ENCODE measurements around the gene RNF141.

The RNF141 gene

DNA sequence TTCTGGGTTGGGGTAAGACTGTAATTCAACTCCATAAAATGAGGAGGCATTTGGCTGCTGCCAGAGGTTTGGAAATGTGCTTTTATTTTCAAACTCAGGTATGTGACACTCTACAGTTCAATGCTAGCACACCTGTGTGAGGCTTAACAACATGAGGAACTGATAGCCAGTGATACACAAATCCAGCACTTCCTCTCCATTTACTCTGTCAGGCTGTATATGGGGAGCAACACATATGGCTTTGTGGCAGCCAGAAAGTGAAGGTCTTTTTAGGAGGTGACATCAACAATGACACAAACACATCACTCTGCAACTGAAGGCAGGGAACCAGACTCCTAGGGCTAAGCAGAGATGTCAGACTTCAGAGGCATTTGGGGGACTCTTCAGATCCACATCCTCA, 32.0 kb upstream of the RNF141 start:
- no peak overlapping the region for H2AFZ ChIP-seq (ENCODE audit: low read length)

DNA sequence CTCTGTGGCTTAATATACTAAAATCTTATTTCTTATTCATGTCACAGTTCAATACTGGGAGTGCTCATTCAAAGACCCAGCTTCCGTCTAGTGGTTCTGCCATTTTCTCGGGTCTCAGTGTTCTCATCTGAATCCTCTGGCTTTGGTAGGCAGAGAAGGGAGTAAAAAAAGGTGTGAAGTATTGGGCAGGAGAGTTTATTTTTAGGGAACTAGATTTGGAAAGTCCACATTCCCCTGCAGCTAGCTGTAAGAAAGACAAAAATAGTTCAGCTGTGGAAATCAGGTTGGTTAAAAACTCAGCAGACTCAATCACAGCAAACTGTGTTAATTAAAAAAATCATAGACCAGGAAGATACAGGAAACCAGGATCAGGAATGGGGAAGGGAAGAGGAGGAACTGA, 31.5 kb upstream of the RNF141 start:
- Histone ChIP-seq H3K9ac (ENCODE audit: low read depth, low read length, poor library complexity) (no peak overlapping the region), H3K36me3 (replicated peaks in 1 of 2; ENCODE audit: control insufficient read depth in 2 of 2, insufficient read depth in 2 of 2, low read length in 2 of 2) (no peaks in the 10 kb centered on the region), H3K79me1 (ENCODE audit: low read depth, low read length) (no peaks in the 10 kb centered on the region), H3K27ac (replicated peaks; ENCODE audit: low read length) (no peak overlapping the region), H2BK120ac (ENCODE audit: low read depth, low read length) (no peak overlapping the region), H4K91ac (ENCODE audit: low read depth, low read length, poor library complexity) (no peak overlapping the region), H3K4me2 (ENCODE audit: insufficient read depth, low read length, poor library complexity, severe bottlenecking) (no peak overlapping the region), H3K4me1 (ENCODE audit: control insufficient read depth in 2 of 2, insufficient read depth in 1 of 2, low read depth in 1 of 2, low read length in 2 of 2) (peaks cover 6 to 10% of the 10 kb centered on the region in 2 donors), H4K8ac (ENCODE audit: low read depth, low read length) (no peak overlapping the region), H2BK12ac (ENCODE audit: low read length) (no peak overlapping the region), H3K4ac (ENCODE audit: low read length) (no peak overlapping the region), H3K27me3 (ENCODE audit: control insufficient read depth in 3 of 3, insufficient read depth in 3 of 3, low read depth in 1 of 3, low read length in 3 of 3) (no peaks in the 10 kb centered on the region), H3K9me3 (replicated peaks in 1 of 2; ENCODE audit: control insufficient read depth in 2 of 2, insufficient read depth in 1 of 2, low read depth in 1 of 2, low read length in 2 of 2) (no peaks in the 10 kb centered on the region), H2BK5ac (ENCODE audit: low read length) (no peak overlapping the region), H2AFZ (ENCODE audit: low read length) (no peak overlapping the region), H3K14ac (ENCODE audit: low read length) (no peak overlapping the region), H2AK5ac (ENCODE audit: low read depth, low read length) (no peak overlapping the region), H2BK15ac (ENCODE audit: low read length) (no peak overlapping the region), H3K23ac (ENCODE audit: low read depth, low read length, poor library complexity) (no peak overlapping the region), H3K4me3 (ENCODE audit: low read length in 2 of 2) (no peak overlapping the region), H3K18ac (ENCODE audit: low read length) (no peak overlapping the region)
- DNase-seq (ENCODE audit: low spot score): no peak
- no CpG with 5 or more reads among the region's 2 CpGs for WGBS, 2 donors (ENCODE audit: extremely low coverage in 2 of 2, insufficient read length in 2 of 2, insufficient replicate concordance in 1 of 2)

More for the DNA sequence above, 32.0 kb upstream of the RNF141 start:
- Histone ChIP-seq H3K79me1 (ENCODE audit: low read depth, low read length) (no peaks in the 10 kb centered on the region), H3K27ac (replicated peaks; ENCODE audit: low read length) (no peak overlapping the region), H2BK120ac (ENCODE audit: low read depth, low read length) (no peak overlapping the region), H3K18ac (ENCODE audit: low read length) (no peak overlapping the region), H3K9ac (ENCODE audit: low read depth, low read length, poor library complexity) (no peak overlapping the region), H3K4me1 (ENCODE audit: control insufficient read depth in 2 of 2, insufficient read depth in 1 of 2, low read depth in 1 of 2, low read length in 2 of 2) (peaks cover 6 to 10% of the 10 kb centered on the region in 2 donors), H2BK12ac (ENCODE audit: low read length) (no peak overlapping the region), H3K27me3 (ENCODE audit: control insufficient read depth in 3 of 3, insufficient read depth in 3 of 3, low read depth in 1 of 3, low read length in 3 of 3) (no peaks in the 10 kb centered on the region), H3K4me3 (ENCODE audit: low read length in 2 of 2) (no peak overlapping the region), H4K8ac (ENCODE audit: low read depth, low read length) (no peak overlapping the region), H3K36me3 (replicated peaks in 1 of 2; ENCODE audit: control insufficient read depth in 2 of 2, insufficient read depth in 2 of 2, low read length in 2 of 2) (no peaks in the 10 kb centered on the region), H2BK15ac (ENCODE audit: low read length) (no peak overlapping the region), H4K91ac (ENCODE audit: low read depth, low read length, poor library complexity) (no peak overlapping the region), H2AK5ac (ENCODE audit: low read depth, low read length) (no peak overlapping the region), H3K14ac (ENCODE audit: low read length) (no peak overlapping the region), H3K4ac (ENCODE audit: low read length) (no peak overlapping the region), H2BK5ac (ENCODE audit: low read length) (no peak overlapping the region), H3K23ac (ENCODE audit: low read depth, low read length, poor library complexity) (no peak overlapping the region), H3K9me3 (replicated peaks in 1 of 2; ENCODE audit: control insufficient read depth in 2 of 2, insufficient read depth in 1 of 2, low read depth in 1 of 2, low read length in 2 of 2) (no peaks in the 10 kb centered on the region), H3K4me2 (ENCODE audit: insufficient read depth, low read length, poor library complexity, severe bottlenecking) (no peak overlapping the region)
- DNase-seq (ENCODE audit: low spot score): no peak

DNA sequence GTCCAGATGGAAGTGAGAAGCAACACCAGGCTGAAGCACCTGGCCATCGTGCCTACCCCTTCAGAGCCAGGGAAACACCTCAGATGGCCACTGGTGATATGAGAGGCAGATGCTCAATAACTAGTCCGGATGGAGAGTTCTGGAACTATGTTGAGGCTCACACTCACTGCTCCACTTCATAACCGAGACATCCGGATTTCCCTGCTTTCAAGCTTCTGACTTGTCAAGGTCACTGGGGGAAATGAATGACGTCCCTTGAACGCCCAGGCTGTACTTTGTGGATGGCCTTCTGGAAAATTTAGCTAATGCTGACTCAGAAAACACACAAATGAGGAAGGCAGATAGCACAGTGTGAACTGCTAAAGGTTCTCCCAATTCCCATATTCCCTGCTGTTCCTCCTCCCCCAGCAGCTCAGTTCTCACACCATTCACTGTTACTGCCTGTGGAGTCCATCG, 27.5 kb upstream of the RNF141 start, which contains the start of gene LYVE1:
Gene LYVE1 (minus strand): TSS at position 180 of the 456 bp plus-strand sequence. CDS start 133 bp downstream, at position 47.
- DNase-seq (ENCODE audit: low spot score): no peak
- H3K18ac ChIP-seq (ENCODE audit: low read length): no peak within 1 kb of the TSS
- H3K27me3 ChIP-seq (ENCODE audit: control insufficient read depth in 3 of 3, insufficient read depth in 3 of 3, low read depth in 1 of 3, low read length in 3 of 3): peaks cover 0 to 5% (median 0%) of the 10 kb centered on the region in 3 experiments
- no peak within 1 kb of the TSS for H2BK15ac ChIP-seq (ENCODE audit: low read length)
- no peak within 1 kb of the TSS for H3K23ac ChIP-seq (ENCODE audit: low read depth, low read length, poor library complexity)
- no peak within 1 kb of the TSS for H2BK12ac ChIP-seq (ENCODE audit: low read length)
- no peak within 1 kb of the TSS for H3K9ac ChIP-seq (ENCODE audit: low read depth, low read length, poor library complexity)
- H3K36me3 ChIP-seq (replicated peaks in 1 of 2; ENCODE audit: control insufficient read depth in 2 of 2, insufficient read depth in 2 of 2, low read length in 2 of 2): no peaks in the 10 kb centered on the region
- no peak within 1 kb of the TSS for H2BK5ac ChIP-seq (ENCODE audit: low read length)
- H3K4me3 ChIP-seq (ENCODE audit: low read length in 2 of 2): no peak within 1 kb of the TSS
- H4K91ac ChIP-seq (ENCODE audit: low read depth, low read length, poor library complexity): no peak within 1 kb of the TSS
- no peak within 1 kb of the TSS for H3K27ac ChIP-seq (replicated peaks; ENCODE audit: low read length)
- H3K9me3 ChIP-seq (replicated peaks in 1 of 2; ENCODE audit: control insufficient read depth in 2 of 2, insufficient read depth in 1 of 2, low read depth in 1 of 2, low read length in 2 of 2): no peaks in the 10 kb centered on the region
- no peak within 1 kb of the TSS for H2AK5ac ChIP-seq (ENCODE audit: low read depth, low read length)
- H4K8ac ChIP-seq (ENCODE audit: low read depth, low read length): no peak within 1 kb of the TSS
- no peak within 1 kb of the TSS for H3K14ac ChIP-seq (ENCODE audit: low read length)
- no CpG with 5 or more reads among the region's 7 CpGs for WGBS, 2 donors (ENCODE audit: extremely low coverage in 2 of 2, insufficient read length in 2 of 2, insufficient replicate concordance in 1 of 2)
- peaks cover 6 to 7% of the 10 kb centered on the region in 2 donors for H3K4me1 ChIP-seq (ENCODE audit: control insufficient read depth in 2 of 2, insufficient read depth in 1 of 2, low read depth in 1 of 2, low read length in 2 of 2)
- H2BK120ac ChIP-seq (ENCODE audit: low read depth, low read length): no peak within 1 kb of the TSS
- H2AFZ ChIP-seq (ENCODE audit: low read length): no peak within 1 kb of the TSS
- no peak within 1 kb of the TSS for H3K4ac ChIP-seq (ENCODE audit: low read length)
- no peak within 1 kb of the TSS for H3K4me2 ChIP-seq (ENCODE audit: insufficient read depth, low read length, poor library complexity, severe bottlenecking)
- no peaks in the 10 kb centered on the region for H3K79me1 ChIP-seq (ENCODE audit: low read depth, low read length)

DNA sequence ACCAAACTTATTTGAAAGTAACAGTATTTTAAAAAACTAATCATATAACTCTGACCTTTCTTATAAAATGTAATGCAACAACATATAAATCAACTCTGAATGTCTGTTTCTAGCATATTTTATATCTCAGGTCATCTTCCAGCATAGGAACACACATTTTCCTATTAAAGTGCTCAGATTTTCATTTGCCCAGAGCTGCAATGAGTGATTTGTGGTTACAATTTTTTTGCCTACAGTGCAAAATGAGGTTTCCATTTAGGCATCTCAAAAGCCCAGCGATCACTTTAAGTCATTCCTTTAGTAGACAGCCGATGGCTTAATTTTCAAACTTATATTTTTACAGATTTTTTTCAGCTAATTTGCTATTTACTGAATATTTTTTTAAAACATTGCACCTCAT, 26.5 kb upstream of the RNF141 start:
- no peak overlapping the region for H2AFZ ChIP-seq (ENCODE audit: low read length)
- H2BK5ac ChIP-seq (ENCODE audit: low read length): no peak overlapping the region
- H3K14ac ChIP-seq (ENCODE audit: low read length): no peak overlapping the region
- no peaks in the 10 kb centered on the region for H3K9me3 ChIP-seq (replicated peaks in 1 of 2; ENCODE audit: control insufficient read depth in 2 of 2, insufficient read depth in 1 of 2, low read depth in 1 of 2, low read length in 2 of 2)
- no peak overlapping the region for H3K4ac ChIP-seq (ENCODE audit: low read length)
- H2BK12ac ChIP-seq (ENCODE audit: low read length): no peak overlapping the region
- H3K18ac ChIP-seq (ENCODE audit: low read length): no peak overlapping the region
- no peak overlapping the region for H4K8ac ChIP-seq (ENCODE audit: low read depth, low read length)
- no peak overlapping the region for H2BK120ac ChIP-seq (ENCODE audit: low read depth, low read length)
- no peak for DNase-seq (ENCODE audit: low spot score)
- no peak overlapping the region for H3K4me2 ChIP-seq (ENCODE audit: insufficient read depth, low read length, poor library complexity, severe bottlenecking)
- H3K27me3 ChIP-seq (ENCODE audit: control insufficient read depth in 3 of 3, insufficient read depth in 3 of 3, low read depth in 1 of 3, low read length in 3 of 3): peaks cover 0 to 5% (median 0%) of the 10 kb centered on the region in 3 experiments
- H3K9ac ChIP-seq (ENCODE audit: low read depth, low read length, poor library complexity): no peak overlapping the region
- no peak overlapping the region for H2BK15ac ChIP-seq (ENCODE audit: low read length)
- no peak overlapping the region for H3K27ac ChIP-seq (replicated peaks; ENCODE audit: low read length)
- no peaks in the 10 kb centered on the region for H3K79me1 ChIP-seq (ENCODE audit: low read depth, low read length)
- peaks cover 2% of the 10 kb centered on the region in 2 donors for H3K4me1 ChIP-seq (ENCODE audit: control insufficient read depth in 2 of 2, insufficient read depth in 1 of 2, low read depth in 1 of 2, low read length in 2 of 2)
- no peak overlapping the region for H4K91ac ChIP-seq (ENCODE audit: low read depth, low read length, poor library complexity)
- H3K4me3 ChIP-seq (ENCODE audit: low read length in 2 of 2): no peak overlapping the region
- H3K23ac ChIP-seq (ENCODE audit: low read depth, low read length, poor library complexity): no peak overlapping the region
- WGBS, 2 donors (ENCODE audit: extremely low coverage in 2 of 2, insufficient read length in 2 of 2, insufficient replicate concordance in 1 of 2): no CpG with 5 or more reads among the region's 2 CpGs
- no peaks in the 10 kb centered on the region for H3K36me3 ChIP-seq (replicated peaks in 1 of 2; ENCODE audit: control insufficient read depth in 2 of 2, insufficient read depth in 2 of 2, low read length in 2 of 2)
- H2AK5ac ChIP-seq (ENCODE audit: low read depth, low read length): no peak overlapping the region

Measured in neuronal stem cell (in vitro differentiated cells).